Type B pancreatic cell (in vitro differentiated cells): ENCODE measurements around the gene ATXN3L. TPM values are rescaled to one million over a fixed set of nuclear protein-coding genes. Genes with fewer than 3 reads are reported as not detected.

ENCODE experiments used
- DNase-seq: peaks from one replicate; pipeline ENCODE4 v3.0.0; 2021; ENCODE audit warnings: mixed read lengths; ENCODE audit not compliant: unreplicated experiment; ENCODE audit errors: extremely low spot score
- H3K27ac Mint-ChIP-seq: 2 replicates; pipeline ENCODE4 v1.8.0; 2021; ENCODE audit warnings: mild to moderate bottlenecking, mixed read lengths
- H3K27me3 Mint-ChIP-seq: 2 replicates; pipeline ENCODE4 v1.8.0; 2021; ENCODE audit warnings: mixed read lengths
- H3K36me3 Mint-ChIP-seq: 2 replicates; pipeline ENCODE4 v1.8.0; 2021; ENCODE audit warnings: mixed read lengths
- H3K4me1 Mint-ChIP-seq: one replicate; pipeline ENCODE4 v1.8.0; 2021; ENCODE audit warnings: mixed read lengths; ENCODE audit not compliant: unreplicated experiment
- H3K4me3 Mint-ChIP-seq: 2 replicates; pipeline ENCODE4 v1.8.0; 2021; ENCODE audit warnings: mild to moderate bottlenecking, mixed read lengths
- H3K9me3 Mint-ChIP-seq: 2 replicates; pipeline ENCODE4 v1.8.0; 2021; ENCODE audit warnings: mixed read lengths
- CTCF ChIP-seq: fragments of 200-600 bp; sonication (generic); conservative IDR thresholded peaks from 2 replicates; pipeline ENCODE4 v1.5.0; 2021; ENCODE audit warnings: antibody characterized with exemption, mild to moderate bottlenecking
- total RNA-seq: library from RNA; stranded (reverse); gene quantifications from 2 replicates; pipeline ENCODE4 v1.2.1, GENCODE V29; 2021; ENCODE audit warnings: low replicate concordance

ATXN3L gene
- total RNA-seq, 1 donor from 2014 or later, result not detected

DNA sequence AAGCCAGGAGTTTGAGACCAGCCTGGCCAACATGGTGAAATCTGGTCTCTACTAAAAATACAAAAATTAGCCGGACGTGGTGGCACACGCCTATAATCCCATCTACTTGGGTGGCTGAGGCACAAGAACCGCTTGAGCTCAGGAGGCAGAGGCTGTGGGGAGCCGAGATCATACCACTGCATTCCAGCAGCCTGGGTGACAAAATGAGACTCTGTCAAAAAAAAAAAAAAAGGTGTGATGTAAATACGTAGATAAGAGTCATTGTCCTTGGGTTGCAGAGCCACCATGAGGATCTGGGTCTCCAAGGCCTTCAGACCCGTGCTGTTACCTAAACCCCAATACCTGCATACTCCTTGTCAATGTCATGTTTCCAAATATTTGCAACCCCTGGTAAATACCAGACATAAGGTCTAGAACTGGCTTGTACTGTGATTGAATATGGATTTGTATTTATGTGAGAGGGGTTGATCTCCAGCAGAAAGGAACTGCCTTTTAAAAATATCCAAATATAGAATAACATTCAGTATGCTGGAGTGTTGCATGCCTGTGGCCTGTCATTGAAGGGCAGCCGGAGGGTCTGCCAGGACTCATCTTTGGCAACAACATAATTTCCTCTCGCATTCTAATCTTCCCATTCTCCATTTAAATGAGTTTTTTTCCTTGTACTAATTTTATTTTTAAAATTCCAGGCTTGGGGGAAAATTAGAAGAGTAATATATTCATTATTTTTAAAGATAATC lies 40.4 kb downstream of the ATXN3L start:
- peaks cover 7% of the 10 kb centered on the region for H3K9me3 Mint-ChIP-seq
- no peak overlapping the region for H3K27ac Mint-ChIP-seq
- peaks cover 11% of the 10 kb centered on the region for H3K4me1 Mint-ChIP-seq
- no peak overlapping the region for H3K4me3 Mint-ChIP-seq
- peaks cover 4% of the 10 kb centered on the region for H3K36me3 Mint-ChIP-seq
- DNase-seq, result no peak
- no peaks in the 10 kb centered on the region for H3K27me3 Mint-ChIP-seq
- TF ChIP-seq CTCF, result no peak

DNA sequence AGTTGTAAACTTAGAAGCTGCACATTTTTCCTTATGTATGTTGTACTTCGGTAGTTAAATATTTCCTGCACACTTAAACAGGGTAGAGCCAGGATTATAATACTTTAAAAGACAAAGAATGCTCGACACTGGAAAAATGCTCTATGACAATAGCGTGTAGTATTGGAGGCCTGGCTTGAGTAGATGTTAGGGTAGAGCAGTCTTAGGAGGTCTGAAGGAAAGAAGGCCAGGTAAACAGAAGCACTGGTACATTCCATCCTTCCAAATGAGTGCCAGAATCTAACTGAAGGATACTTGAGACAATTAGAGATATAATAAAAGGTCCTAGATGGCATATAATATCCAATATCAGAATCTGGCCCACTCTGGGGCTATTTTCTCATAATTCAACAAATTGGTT lies 42.3 kb downstream of the ATXN3L start:
- no peak for TF ChIP-seq CTCF
- H3K27me3 Mint-ChIP-seq, result no peaks in the 10 kb centered on the region
- H3K4me3 Mint-ChIP-seq, result no peak overlapping the region
- no peak for DNase-seq
- peaks cover 6% of the 10 kb centered on the region for H3K4me1 Mint-ChIP-seq
- no peaks in the 10 kb centered on the region for H3K36me3 Mint-ChIP-seq
- no peak overlapping the region for H3K27ac Mint-ChIP-seq
- no peaks in the 10 kb centered on the region for H3K9me3 Mint-ChIP-seq

DNA sequence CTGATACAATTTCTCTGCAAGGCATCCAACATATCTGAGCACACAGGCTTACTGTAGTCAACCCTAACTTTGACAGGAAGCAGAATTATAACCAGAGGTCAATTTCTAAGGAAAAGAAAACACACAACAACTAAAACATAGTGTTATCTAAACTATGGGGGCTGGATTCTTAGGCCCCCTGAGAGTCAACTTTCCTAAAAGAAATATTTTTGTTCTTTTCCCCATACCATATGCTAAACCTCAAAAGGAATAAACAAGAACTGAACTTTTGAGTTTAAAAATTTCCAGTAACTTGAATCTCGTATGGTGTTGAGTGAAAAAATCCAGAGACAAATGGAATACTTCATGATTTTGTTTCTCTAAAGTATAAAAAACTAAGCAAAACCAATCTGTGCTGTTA lies 42.9 kb downstream of the ATXN3L start:
- peaks cover 6% of the 10 kb centered on the region for H3K4me1 Mint-ChIP-seq
- no peaks in the 10 kb centered on the region for H3K36me3 Mint-ChIP-seq
- no peaks in the 10 kb centered on the region for H3K27me3 Mint-ChIP-seq
- no peak overlapping the region for H3K27ac Mint-ChIP-seq
- H3K4me3 Mint-ChIP-seq, result no peak overlapping the region
- TF ChIP-seq CTCF, result no peak
- DNase-seq, result no peak
- no peaks in the 10 kb centered on the region for H3K9me3 Mint-ChIP-seq

DNA sequence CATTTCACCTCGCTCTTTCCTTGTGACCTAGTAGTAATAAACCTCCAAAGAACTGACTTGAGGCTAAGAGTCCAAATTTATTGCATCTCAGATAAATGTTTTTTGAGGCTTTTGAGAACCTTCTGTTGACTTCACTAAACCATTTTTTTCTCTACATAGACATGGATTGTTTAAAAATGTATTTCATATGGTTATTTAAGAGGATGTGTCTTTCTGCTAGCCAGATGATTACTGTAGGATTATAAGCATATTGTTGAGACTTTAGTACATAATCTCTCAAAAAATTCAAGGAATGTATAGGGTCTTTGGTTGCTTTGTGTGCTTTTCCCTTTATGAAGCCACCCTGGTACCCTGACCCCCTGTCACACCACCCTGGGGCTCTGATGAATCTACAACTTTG lies 44.8 kb downstream of the ATXN3L start:
- H3K27ac Mint-ChIP-seq, result no peak overlapping the region
- no peaks in the 10 kb centered on the region for H3K9me3 Mint-ChIP-seq
- H3K4me1 Mint-ChIP-seq, result peaks cover 6% of the 10 kb centered on the region
- no peaks in the 10 kb centered on the region for H3K27me3 Mint-ChIP-seq
- H3K4me3 Mint-ChIP-seq, result no peak overlapping the region
- no peak for TF ChIP-seq CTCF
- DNase-seq, result no peak
- H3K36me3 Mint-ChIP-seq, result no peaks in the 10 kb centered on the region

- TF ChIP-seq CTCF, result no peak
- Mint-ChIP-seq H3K36me3 (no peaks in the 10 kb centered on the region), H3K4me1 (peaks cover 4% of the 10 kb centered on the region), H3K9me3 (no peaks in the 10 kb centered on the region), H3K27me3 (no peaks in the 10 kb centered on the region), H3K27ac (peak overlapping the region; percentile 61), H3K4me3 (no peak overlapping the region)
- no peak for DNase-seq
Measured at GRCh38 chrX:13272426-13272825, 47.4 kb downstream of the ATXN3L start.
